ENCODE measurements around the gene GALP.
"Not testable (repeated sequence)": the region's sequence is repeated elsewhere in the genome, so short reads cannot be mapped to it uniquely, and the experiment has no call there.

GALP gene

DNA sequence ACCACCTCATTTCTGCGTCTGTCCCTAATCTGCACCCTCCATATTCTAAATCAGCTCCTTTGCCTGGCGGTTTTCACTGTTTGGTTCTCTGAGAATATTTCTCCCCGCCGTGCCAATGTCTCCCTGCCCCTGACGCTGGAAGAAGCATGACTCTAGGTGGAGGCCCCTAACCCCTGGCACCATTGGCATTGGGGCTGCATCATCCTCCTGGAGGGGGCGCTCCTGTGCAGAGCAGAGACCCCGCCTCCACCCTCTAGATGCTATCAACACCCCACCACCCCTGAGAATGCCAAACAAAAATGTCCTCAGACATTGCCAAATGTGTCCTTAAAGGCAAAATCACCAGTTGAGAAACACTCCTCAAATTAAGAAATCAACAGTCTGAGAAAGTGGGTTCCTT lies 15.3 kb downstream of the GALP start:
- DNase-seq (ENCODE audit: low read depth), result no peak

GRCh38 chr19:56191711-56192110 lies 15.9 kb downstream of the GALP start:
- DNase-seq (ENCODE audit: low read depth), result no peak

- DNase-seq (ENCODE audit: low read depth), result no peak
These were observed 18.3 kb downstream of the GALP start for GRCh38 chr19:56193981-56194640.

DNA sequence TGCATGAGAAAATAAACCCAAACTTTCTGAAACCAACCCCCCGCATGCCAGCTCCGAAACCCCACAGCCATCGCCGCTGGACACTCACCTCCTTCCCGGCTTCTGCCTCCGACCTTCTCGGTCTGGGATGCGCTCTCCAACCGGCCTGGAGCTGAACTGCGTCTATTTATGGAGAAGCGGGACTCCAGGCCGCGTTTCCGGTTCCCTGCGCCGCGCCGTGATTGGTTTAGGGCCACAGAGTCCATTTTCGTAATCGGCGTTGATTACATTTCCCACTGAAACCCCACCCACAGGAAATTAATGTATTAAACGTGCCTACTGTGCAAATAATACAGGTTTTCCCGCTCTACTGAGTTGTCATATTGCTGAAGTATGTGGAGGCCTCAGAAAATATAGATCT lies 21.8 kb downstream of the GALP start, which contains the start of gene ZSCAN5B:
Gene ZSCAN5B (minus strand): TSS at position 138 of the 400 bp plus-strand sequence. CDS start 4,731 bp downstream, outside the sequence.
- DNase-seq (ENCODE audit: low read depth), result not testable (repeated sequence)

- DNase-seq (ENCODE audit: low read depth), result no peak
These were observed 23.9 kb downstream of the GALP start for GRCh38 chr19:56199687-56200086.

DNA sequence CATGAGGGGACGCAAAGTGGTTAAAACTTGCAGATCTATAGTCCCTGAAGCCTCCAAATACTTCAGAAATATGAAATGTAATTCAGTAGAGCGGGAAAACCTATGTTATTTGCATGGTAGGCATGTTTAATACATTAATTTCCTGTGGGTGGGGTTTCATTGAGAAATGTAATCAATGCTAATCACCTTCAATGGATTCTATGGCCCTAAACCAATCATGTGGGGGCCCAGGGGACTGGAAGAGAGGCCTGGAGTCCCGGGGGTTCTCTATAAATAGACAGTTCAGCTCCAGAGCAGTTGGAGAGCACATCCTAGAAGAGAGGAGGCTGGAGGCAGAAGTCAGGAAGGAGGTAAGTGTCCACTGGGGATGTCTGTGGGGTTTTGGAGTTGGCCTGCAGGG lies 26.2 kb downstream of the GALP start, which contains the start of gene ZSCAN5C:
Gene ZSCAN5C (plus strand): TSS at position 301 of the 400 bp plus-strand sequence. CDS start 3,641 bp downstream, outside the sequence.
- DNase-seq (ENCODE audit: low read depth), result no peak

DNA sequence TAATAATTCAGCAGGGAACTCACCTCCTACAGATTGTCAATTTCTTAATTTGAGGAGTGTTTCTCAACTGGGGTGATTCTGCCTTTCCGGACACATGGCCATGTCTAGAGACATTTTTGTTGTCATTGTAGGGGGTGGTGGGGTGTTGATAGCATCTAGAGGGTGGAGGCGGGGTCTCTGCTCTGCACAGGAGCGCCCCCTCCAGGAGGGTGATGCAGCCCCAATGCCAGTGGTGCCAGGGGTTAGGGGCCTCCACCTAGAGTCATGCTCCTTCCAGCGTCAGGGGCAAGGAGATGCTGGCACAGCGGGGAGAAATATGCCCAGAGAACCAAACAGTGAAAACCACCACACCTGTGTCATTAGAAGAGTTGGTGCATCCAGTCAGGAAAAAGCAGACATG lies 31.8 kb downstream of the GALP start:
- DNase-seq (ENCODE audit: low read depth), result not testable (repeated sequence)

DNA sequence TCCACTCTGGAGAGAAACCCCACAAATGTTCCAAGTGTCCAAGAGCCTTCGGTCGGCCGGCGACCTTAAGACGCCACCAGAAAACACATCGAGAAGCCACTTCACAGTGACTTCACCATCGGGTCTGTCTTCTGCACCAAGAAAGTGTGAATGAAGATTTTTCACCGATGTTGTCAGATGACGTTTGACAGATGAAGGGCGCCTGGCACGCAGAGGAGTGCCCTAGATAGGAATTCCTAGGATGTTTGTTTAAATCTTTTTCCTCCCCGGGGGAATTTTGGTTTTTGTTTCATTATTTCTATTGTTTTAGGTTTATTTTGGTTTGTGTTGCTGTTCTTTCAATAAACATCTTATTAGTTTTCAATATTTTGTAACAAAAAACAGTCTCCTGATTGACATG lies 33.3 kb downstream of the GALP start:
- no peak for DNase-seq (ENCODE audit: low read depth)

DNA sequence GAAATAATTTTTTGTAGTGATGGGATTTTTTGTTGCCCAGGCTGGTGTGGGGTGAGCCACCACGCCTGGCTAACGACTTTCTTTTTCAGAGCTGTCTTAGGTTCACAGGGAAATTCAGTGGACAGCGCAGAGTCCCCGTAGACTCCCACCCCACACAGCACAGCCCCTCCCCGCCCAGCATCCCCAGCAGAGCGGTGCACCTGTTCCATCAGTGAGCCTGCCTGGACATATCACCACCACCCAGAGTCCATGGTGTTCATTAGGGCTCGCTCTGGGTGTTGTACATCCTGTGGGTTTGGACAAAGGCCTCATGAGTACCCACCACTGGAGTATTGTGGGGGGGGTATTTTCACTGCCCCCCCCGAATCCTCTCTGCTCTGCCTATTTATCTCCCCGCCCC lies 34.2 kb downstream of the GALP start:
- not testable (repeated sequence) for DNase-seq (ENCODE audit: low read depth)

- DNase-seq (ENCODE audit: low read depth), result no peak
These were observed 35.9 kb downstream of the GALP start for GRCh38 chr19:56211718-56212117.

GRCh38 chr19:56217039-56217949 lies 41.5 kb downstream of the GALP start:
- DNase-seq (ENCODE audit: low read depth), result no peak

- no peak for DNase-seq (ENCODE audit: low read depth)
These were observed 43.2 kb downstream of the GALP start for GRCh38 chr19:56218961-56219360.

DNA sequence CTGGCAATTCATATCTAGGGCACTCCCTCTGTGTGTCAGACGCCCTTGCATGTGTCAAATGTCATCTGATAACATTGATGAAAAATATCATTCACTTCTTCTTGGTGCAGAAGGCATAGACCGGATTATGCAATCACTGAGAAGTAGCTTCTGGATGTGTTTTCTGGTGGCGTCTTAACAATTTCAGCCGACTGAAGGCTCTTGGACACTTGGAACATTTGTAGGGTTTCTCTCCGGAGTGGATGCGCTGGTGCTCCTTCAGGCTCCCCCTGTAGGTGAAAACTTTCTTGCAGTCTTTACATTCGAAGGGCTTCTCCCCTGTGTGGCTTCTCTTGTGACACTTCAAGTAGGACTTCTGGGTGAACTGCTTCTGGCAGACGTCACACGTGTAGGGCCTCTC lies 45.6 kb downstream of the GALP start:
- not testable (repeated sequence) for DNase-seq (ENCODE audit: low read depth)

GRCh38 chr19:56221851-56222250 lies 46.0 kb downstream of the GALP start:
- DNase-seq (ENCODE audit: low read depth), result no peak

GRCh38 chr19:56222901-56223300 lies 47.1 kb downstream of the GALP start:
- DNase-seq (ENCODE audit: low read depth), result no peak

DNA sequence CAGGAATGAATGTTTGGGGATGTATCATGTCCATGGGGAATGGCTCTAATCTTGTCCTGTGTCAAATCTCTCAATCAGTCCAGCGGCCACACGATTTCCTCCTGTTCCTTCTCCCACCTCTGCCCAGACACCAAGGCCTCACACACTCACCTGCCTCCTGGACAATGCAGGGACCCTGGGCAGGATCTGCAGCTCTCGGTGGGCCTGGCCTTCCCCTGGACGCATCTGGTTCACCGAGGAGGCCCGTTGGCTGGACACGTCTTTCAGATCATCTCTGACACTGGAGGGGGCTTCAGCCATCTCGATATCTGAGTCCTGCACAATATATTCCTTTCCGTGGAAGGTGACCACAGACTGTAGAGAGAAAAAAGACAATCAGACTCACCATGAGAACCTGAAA lies 47.7 kb downstream of the GALP start:
- DNase-seq (ENCODE audit: low read depth), result no peak
